Heart left ventricle (tissue), 13 donors: ENCODE data around the gene TRMT11.
"Not testable (repeated sequence)": the region's sequence is repeated elsewhere in the genome, so short reads cannot be mapped to it uniquely, and the experiment has no call there.

Source experiments
- POLR2A ChIP-seq, 2 donors: fragments of 450-650 bp; IDR thresholded peaks; one replicate each; pipeline ENCODE4 v1.6.1; 2017; ENCODE audit warnings: antibody characterized with exemption in 2 of 2, mild to moderate bottlenecking in 2 of 2, moderate library complexity in 2 of 2
- TF ChIP-seq, protein P1 (sequence below), 12 donors: fragments of 200-600 bp; sonication (generic) in 4 of 12; IDR thresholded peaks; one replicate each; pipeline versions ENCODE4 v1.5.0 to v1.8.0; 2018 to 2022; ENCODE audit warnings: antibody characterized with exemption in 12 of 12, mild to moderate bottlenecking in 5 of 12
- donor health status: ischemic (EF 13 %, LVEDD 7.1; RV severe dilation, severe dysfunction).
- donor health status: DM: no; HTN: yes; CAD: no.
- donor health status: DM: no; HTN: no; CAD: no.
- donor health status: ischemic (EF 25% LVEDD 6.9; RV normal size, moderate dysfunction).
- donor health status: ischemic (EF 25% LVEDD 5.7; RV mildly dilated, moderate dysfunction).
- donor health status: ischemic (EF 35%, LVEDD 5.7; RV mildly dilated, moderate dysfunction).
- donor health status: nonischemic (EF 11% LVEDD 7.7; RV severe dilation, severe dysfunction).
- donor health status: DM: yes; HTN: yes; CAD: no.
- donor health status: PGD.
- donor health status: ischemic (EF 29% LVEDD 5.4; RV normal size, mild dysfunction).
- donor health status: nonischemic (EF 23%, LVEDD 6.1; RV moderate dilation, normal function).

DNA sequence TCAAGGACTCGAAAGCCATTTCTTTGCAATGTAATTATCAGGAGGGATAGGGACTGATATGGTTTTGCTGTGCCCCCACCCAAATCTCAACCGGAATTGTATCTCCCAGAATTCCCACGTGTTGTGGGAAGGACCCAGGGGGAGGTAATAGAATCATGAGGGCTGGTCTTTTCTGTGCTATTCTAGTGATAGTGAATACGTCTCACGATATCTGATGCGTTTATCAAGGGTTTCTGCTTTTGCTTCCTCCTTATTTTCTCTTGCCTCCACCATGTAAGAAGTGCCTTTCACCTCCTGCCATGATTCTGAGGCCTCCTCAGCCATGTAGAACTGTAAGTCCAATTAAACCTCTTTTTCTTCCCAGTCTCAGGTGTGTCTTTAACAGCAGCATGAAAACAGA lies 35.6 kb upstream of the TRMT11 start:
- TF ChIP-seq, protein P1, sequence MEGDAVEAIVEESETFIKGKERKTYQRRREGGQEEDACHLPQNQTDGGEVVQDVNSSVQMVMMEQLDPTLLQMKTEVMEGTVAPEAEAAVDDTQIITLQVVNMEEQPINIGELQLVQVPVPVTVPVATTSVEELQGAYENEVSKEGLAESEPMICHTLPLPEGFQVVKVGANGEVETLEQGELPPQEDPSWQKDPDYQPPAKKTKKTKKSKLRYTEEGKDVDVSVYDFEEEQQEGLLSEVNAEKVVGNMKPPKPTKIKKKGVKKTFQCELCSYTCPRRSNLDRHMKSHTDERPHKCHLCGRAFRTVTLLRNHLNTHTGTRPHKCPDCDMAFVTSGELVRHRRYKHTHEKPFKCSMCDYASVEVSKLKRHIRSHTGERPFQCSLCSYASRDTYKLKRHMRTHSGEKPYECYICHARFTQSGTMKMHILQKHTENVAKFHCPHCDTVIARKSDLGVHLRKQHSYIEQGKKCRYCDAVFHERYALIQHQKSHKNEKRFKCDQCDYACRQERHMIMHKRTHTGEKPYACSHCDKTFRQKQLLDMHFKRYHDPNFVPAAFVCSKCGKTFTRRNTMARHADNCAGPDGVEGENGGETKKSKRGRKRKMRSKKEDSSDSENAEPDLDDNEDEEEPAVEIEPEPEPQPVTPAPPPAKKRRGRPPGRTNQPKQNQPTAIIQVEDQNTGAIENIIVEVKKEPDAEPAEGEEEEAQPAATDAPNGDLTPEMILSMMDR (IDR thresholded peaks at IDR 0.05), result not testable (repeated sequence)
- TF ChIP-seq POLR2A (IDR thresholded peaks at IDR 0.05), result not testable (repeated sequence)
